ENCODE data around the gene ABCD1. TPM values are rescaled to one million over a fixed set of nuclear protein-coding genes. Genes with fewer than 3 reads are reported as not detected.

The ABCD1 gene
- total RNA-seq, 1 donor from 2014 or later: 27.2 TPM

DNA sequence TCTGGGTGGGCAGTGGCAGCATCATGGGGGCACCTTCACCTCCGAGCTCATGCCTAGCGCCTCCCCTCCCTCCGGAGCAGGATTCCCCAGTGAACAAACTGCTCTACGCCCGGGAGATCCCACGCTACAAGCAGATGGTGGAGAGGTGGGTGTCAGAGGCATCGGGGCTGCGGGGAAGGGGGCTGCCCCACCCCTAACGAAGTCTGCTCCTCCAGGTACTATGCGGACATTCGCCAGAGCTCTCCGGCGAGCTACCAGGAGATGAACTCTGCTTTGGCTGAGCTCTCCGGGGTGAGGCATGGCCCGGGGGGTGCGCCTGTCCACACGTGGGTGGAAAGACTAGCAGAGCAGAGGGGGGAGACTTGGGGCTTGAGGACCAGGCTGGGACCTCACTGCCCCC is 53.5 kb downstream of the ABCD1 start:
- H2AFZ ChIP-seq (ENCODE audit: low read depth, low read length): no peak overlapping the region
- no peaks in the 10 kb centered on the region for H3K36me3 ChIP-seq (ENCODE audit: insufficient read depth, low read length)
- H3K27me3 ChIP-seq (ENCODE audit: insufficient read depth, low read length): no peaks in the 10 kb centered on the region
- H3K27ac ChIP-seq (ENCODE audit: low read depth, low read length): no peak overlapping the region
- H3K27me3 Mint-ChIP-seq (ENCODE audit: low read depth, unreplicated experiment): no peaks in the 10 kb centered on the region
- no peak overlapping the region for H3K4me2 ChIP-seq (ENCODE audit: low read length)
- no peak overlapping the region for H3K4me3 ChIP-seq (ENCODE audit: insufficient read depth, low read depth, low read length)
- H3K36me3 Mint-ChIP-seq (ENCODE audit: low read depth, unreplicated experiment): no peaks in the 10 kb centered on the region
- no peak overlapping the region for H3K27ac Mint-ChIP-seq (ENCODE audit: unreplicated experiment)
- no peaks in the 10 kb centered on the region for H3K79me2 ChIP-seq (ENCODE audit: insufficient read depth, low read length)
- FAIRE-seq (no peak), DNase-seq (ENCODE audit: low read depth) (no peak)
- no peaks in the 10 kb centered on the region for H3K4me1 Mint-ChIP-seq (ENCODE audit: low read depth, unreplicated experiment)
- TF ChIP-seq CTCF (IDR thresholded peaks at IDR 0.05; ENCODE audit: insufficient read depth, low read depth, low read length) (no peak), EZH2 (IDR thresholded peaks at IDR 0.05; ENCODE audit: insufficient read depth, low read length) (no peak)
- H3K4me1 ChIP-seq (ENCODE audit: insufficient read depth, low read length): no peaks in the 10 kb centered on the region
- no peaks in the 10 kb centered on the region for H3K9me3 Mint-ChIP-seq (ENCODE audit: unreplicated experiment)
- no peak overlapping the region for H3K4me3 Mint-ChIP-seq (ENCODE audit: unreplicated experiment)
- no peaks in the 10 kb centered on the region for H4K20me1 ChIP-seq (ENCODE audit: insufficient read depth, low read length)
- no peak overlapping the region for H3K9ac ChIP-seq (ENCODE audit: low read length)
- H3K9me3 ChIP-seq (ENCODE audit: insufficient read depth, low read depth, low read length): no peaks in the 10 kb centered on the region

- Mint-ChIP-seq H3K9me3 (ENCODE audit: unreplicated experiment) (no peaks in the 10 kb centered on the region), H3K27me3 (ENCODE audit: low read depth, unreplicated experiment) (no peaks in the 10 kb centered on the region), H3K4me1 (ENCODE audit: low read depth, unreplicated experiment) (no peaks in the 10 kb centered on the region), H3K27ac (ENCODE audit: unreplicated experiment) (no peak overlapping the region), H3K4me3 (ENCODE audit: unreplicated experiment) (no peak overlapping the region), H3K36me3 (ENCODE audit: low read depth, unreplicated experiment) (no peaks in the 10 kb centered on the region)
- no peak for FAIRE-seq
- Histone ChIP-seq H3K27ac (ENCODE audit: low read depth, low read length) (no peak overlapping the region), H3K9ac (ENCODE audit: low read length) (no peak overlapping the region), H3K9me3 (ENCODE audit: insufficient read depth, low read depth, low read length) (no peaks in the 10 kb centered on the region), H3K27me3 (ENCODE audit: insufficient read depth, low read length) (no peaks in the 10 kb centered on the region), H3K4me3 (ENCODE audit: insufficient read depth, low read depth, low read length) (no peak overlapping the region), H3K4me2 (ENCODE audit: low read length) (no peak overlapping the region), H2AFZ (ENCODE audit: low read depth, low read length) (no peak overlapping the region), H3K4me1 (ENCODE audit: insufficient read depth, low read length) (no peaks in the 10 kb centered on the region), H4K20me1 (ENCODE audit: insufficient read depth, low read length) (no peaks in the 10 kb centered on the region), H3K36me3 (ENCODE audit: insufficient read depth, low read length) (no peaks in the 10 kb centered on the region), H3K79me2 (ENCODE audit: insufficient read depth, low read length) (no peaks in the 10 kb centered on the region)
- TF ChIP-seq EZH2 (IDR thresholded peaks at IDR 0.05; ENCODE audit: insufficient read depth, low read length) (no peak), CTCF (IDR thresholded peaks at IDR 0.05; ENCODE audit: insufficient read depth, low read depth, low read length) (no peak)
- no peak for DNase-seq (ENCODE audit: low read depth)
Measured at GRCh38 chrX:153778684-153779101, 54.0 kb downstream of the ABCD1 start.

DNA sequence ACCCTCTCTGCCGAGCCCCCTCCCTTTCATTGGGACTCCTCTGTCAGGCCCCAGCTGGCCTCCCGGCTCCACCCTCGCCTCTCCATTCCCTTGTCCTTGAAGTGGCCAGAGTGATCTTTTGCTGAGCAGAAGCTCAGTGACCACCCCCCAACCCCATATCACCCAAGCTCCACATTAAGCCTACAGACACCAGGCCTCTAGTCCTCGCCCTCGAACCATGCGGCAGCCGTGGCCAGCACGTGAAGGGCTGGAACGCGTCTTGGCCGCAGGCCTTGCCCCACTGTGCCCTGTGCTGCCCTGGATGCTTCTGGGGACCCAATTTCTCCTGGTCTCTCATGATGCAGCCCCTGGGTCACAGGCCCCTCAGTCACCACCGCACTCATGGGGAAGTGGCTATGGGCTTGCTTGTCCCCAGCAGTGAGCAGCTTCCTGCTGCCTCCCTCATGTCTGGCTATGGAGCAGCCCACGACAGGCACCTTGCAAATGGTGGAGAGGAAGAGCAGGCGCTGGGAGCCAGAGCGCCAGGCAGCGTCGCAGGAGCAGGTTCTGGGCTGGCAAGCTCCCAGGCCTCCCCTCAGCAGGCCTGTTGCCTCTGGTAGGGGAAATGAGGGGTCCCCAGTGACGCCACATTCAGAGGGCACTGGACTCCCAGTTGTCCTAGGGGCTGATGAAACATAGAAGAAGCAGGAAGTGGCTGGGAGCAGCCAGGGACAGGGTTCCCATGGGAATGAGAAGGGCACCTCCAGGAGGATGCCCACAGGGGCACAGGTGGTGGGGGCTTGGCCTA is 55.4 kb downstream of the ABCD1 start:
- DNase-seq (ENCODE audit: low read depth) (no peak), FAIRE-seq (no peak)
- H3K36me3 Mint-ChIP-seq (ENCODE audit: low read depth, unreplicated experiment): no peaks in the 10 kb centered on the region
- H3K79me2 ChIP-seq (ENCODE audit: insufficient read depth, low read length): no peaks in the 10 kb centered on the region
- no peak overlapping the region for H3K27ac ChIP-seq (ENCODE audit: low read depth, low read length)
- no peaks in the 10 kb centered on the region for H3K9me3 Mint-ChIP-seq (ENCODE audit: unreplicated experiment)
- H3K9ac ChIP-seq (ENCODE audit: low read length): no peak overlapping the region
- no peak overlapping the region for H3K4me3 Mint-ChIP-seq (ENCODE audit: unreplicated experiment)
- H3K4me3 ChIP-seq (ENCODE audit: insufficient read depth, low read depth, low read length): no peak overlapping the region
- H3K27me3 Mint-ChIP-seq (ENCODE audit: low read depth, unreplicated experiment): no peaks in the 10 kb centered on the region
- H3K27me3 ChIP-seq (ENCODE audit: insufficient read depth, low read length): no peaks in the 10 kb centered on the region
- H3K36me3 ChIP-seq (ENCODE audit: insufficient read depth, low read length): no peaks in the 10 kb centered on the region
- no peaks in the 10 kb centered on the region for H3K9me3 ChIP-seq (ENCODE audit: insufficient read depth, low read depth, low read length)
- H3K27ac Mint-ChIP-seq (ENCODE audit: unreplicated experiment): no peak overlapping the region
- H3K4me1 Mint-ChIP-seq (ENCODE audit: low read depth, unreplicated experiment): no peaks in the 10 kb centered on the region
- H4K20me1 ChIP-seq (ENCODE audit: insufficient read depth, low read length): no peaks in the 10 kb centered on the region
- TF ChIP-seq EZH2 (IDR thresholded peaks at IDR 0.05; ENCODE audit: insufficient read depth, low read length): no peak
- no peak for TF ChIP-seq CTCF (IDR thresholded peaks at IDR 0.05; ENCODE audit: insufficient read depth, low read depth, low read length)
- no peaks in the 10 kb centered on the region for H3K4me1 ChIP-seq (ENCODE audit: insufficient read depth, low read length)
- H2AFZ ChIP-seq (ENCODE audit: low read depth, low read length): no peak overlapping the region
- H3K4me2 ChIP-seq (ENCODE audit: low read length): no peak overlapping the region

All from astrocyte (in vitro differentiated cells and primary cell).